ENCODE measurements around the gene CFAP61.

CFAP61 gene

GRCh38 chr20:20089018-20089417 is 36.7 kb downstream of the CFAP61 start:
- TF ChIP-seq CTCF (IDR thresholded peaks at IDR 0.05; ENCODE audit: low read depth, low read length) = no peak
- Histone ChIP-seq H3K4me1 (peaks cover 7% of the 10 kb centered on the region; the same call in 1 of the 2 replicates), H3K4me3 (ENCODE audit: low read depth, low read length) (no peak overlapping the region), H3K36me3 (no peaks in the 10 kb centered on the region), H3K9me3 (no peaks in the 10 kb centered on the region), H3K27me3 (no peaks in the 10 kb centered on the region)
- DNase-seq = no peak

DNA sequence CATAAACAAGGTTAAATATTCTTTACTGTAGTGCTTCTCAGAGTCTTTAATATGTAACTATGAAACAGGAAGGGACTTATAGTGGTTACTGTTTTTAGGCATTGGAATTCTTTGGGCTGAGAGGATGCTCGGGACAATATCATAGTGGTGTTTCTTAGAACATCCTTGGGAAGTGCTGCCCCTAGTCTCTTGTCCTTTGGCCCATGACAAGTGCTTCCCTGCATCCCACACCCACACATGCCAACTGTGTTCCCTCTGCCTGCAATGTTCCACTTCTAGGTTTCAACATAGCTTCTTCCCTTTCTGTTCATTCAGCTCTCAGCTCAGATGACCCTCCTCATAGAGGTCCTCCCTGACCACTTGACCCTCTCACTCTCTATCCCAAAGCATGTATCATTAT is 37.6 kb downstream of the CFAP61 start:
- Histone ChIP-seq H3K36me3 (no peaks in the 10 kb centered on the region), H3K4me1 (peaks cover 5% of the 10 kb centered on the region; the same call in 1 of the 2 replicates), H3K9me3 (no peaks in the 10 kb centered on the region), H3K27me3 (no peaks in the 10 kb centered on the region), H3K4me3 (ENCODE audit: low read depth, low read length) (no peak overlapping the region)
- no peak for TF ChIP-seq CTCF (IDR thresholded peaks at IDR 0.05; ENCODE audit: low read depth, low read length)
- no peak for DNase-seq

DNA sequence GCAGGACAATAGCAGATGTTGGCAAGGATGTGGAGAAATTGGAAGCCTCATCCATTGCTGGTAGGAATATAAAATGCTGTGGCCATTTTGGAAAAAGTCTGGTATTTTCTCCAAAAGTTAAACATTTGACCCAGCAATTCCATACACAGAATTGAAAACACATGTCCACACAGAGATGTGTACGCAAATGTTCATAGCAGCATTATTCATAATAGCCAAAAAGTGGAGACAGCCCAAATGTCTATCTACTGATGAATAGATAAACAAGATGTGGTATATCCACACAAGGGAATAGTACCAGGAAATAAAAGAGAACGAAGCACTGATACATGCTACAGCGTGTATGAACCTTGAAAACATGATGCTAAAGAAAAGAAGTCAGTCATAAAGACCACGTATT is 40.5 kb downstream of the CFAP61 start:
- H3K27me3 ChIP-seq = no peaks in the 10 kb centered on the region
- H3K4me1 ChIP-seq = no peaks in the 10 kb centered on the region
- H3K36me3 ChIP-seq = no peaks in the 10 kb centered on the region
- TF ChIP-seq CTCF (IDR thresholded peaks at IDR 0.05; ENCODE audit: low read depth, low read length) = no peak
- H3K4me3 ChIP-seq (ENCODE audit: low read depth, low read length) = no peak overlapping the region
- no peaks in the 10 kb centered on the region for H3K9me3 ChIP-seq
- DNase-seq = no peak

- no peaks in the 10 kb centered on the region for H3K27me3 ChIP-seq
- TF ChIP-seq CTCF (IDR thresholded peaks at IDR 0.05; ENCODE audit: low read depth, low read length) = no peak
- DNase-seq = no peak
- no peaks in the 10 kb centered on the region for H3K36me3 ChIP-seq
- no peak overlapping the region for H3K4me3 ChIP-seq (ENCODE audit: low read depth, low read length)
- H3K9me3 ChIP-seq = no peaks in the 10 kb centered on the region
- H3K4me1 ChIP-seq = no peaks in the 10 kb centered on the region
These were observed 42.1 kb downstream of the CFAP61 start for GRCh38 chr20:20094410-20094809.

- no peak for TF ChIP-seq CTCF (IDR thresholded peaks at IDR 0.05; ENCODE audit: low read depth, low read length)
- DNase-seq = no peak
- Histone ChIP-seq H3K36me3 (no peaks in the 10 kb centered on the region), H3K4me3 (ENCODE audit: low read depth, low read length) (no peak overlapping the region), H3K27me3 (no peaks in the 10 kb centered on the region), H3K4me1 (no peaks in the 10 kb centered on the region), H3K9me3 (no peaks in the 10 kb centered on the region)
These were observed 43.0 kb downstream of the CFAP61 start for GRCh38 chr20:20095114-20095872.

- Histone ChIP-seq H3K9me3 (no peaks in the 10 kb centered on the region), H3K36me3 (no peaks in the 10 kb centered on the region), H3K4me3 (ENCODE audit: low read depth, low read length) (no peak overlapping the region), H3K4me1 (no peaks in the 10 kb centered on the region), H3K27me3 (no peaks in the 10 kb centered on the region)
- no peak for TF ChIP-seq CTCF (IDR thresholded peaks at IDR 0.05; ENCODE audit: low read depth, low read length)
- no peak for DNase-seq
These were observed 44.1 kb downstream of the CFAP61 start for GRCh38 chr20:20096421-20096820.
